ENCODE measurements around the gene CCT6B. TPM values are rescaled to one million over a fixed set of nuclear protein-coding genes. Genes with fewer than 3 reads are reported as not detected.

CCT6B gene
- total and polyA plus RNA-seq, 9 of the 15 experiments (the other 6 are each of a cell fraction or from before 2014, with no cell fraction given) = 0.25 to 0.91 (median 0.58) TPM

GRCh38 chr17:34961093-34961911 lies at the start of gene CCT6B, which contains the start of gene ZNF830 (continued):
- no peak for TF ChIP-seq ZNF395 (CRISPR knock-in tag; IDR thresholded peaks at IDR 0.05)
- no peak for TF ChIP-seq XRCC4 (IDR thresholded peaks at IDR 0.05; ENCODE audit: extremely low read depth, insufficient read depth, insufficient read length)
- TF ChIP-seq ZBTB40 (IDR thresholded peaks at IDR 0.05) = peak; percentile 96
- TF ChIP-seq ZBTB40 (CRISPR knock-in tag; IDR thresholded peaks at IDR 0.05) = no peak
- peak; percentile 96 for TF ChIP-seq ZBED1 (IDR thresholded peaks at IDR 0.05)
- peak in 1 of 2 experiments; percentile 91; a peak in 2 of 4 replicates for TF ChIP-seq HDAC1 (IDR thresholded peaks at IDR 0.05)
- TF ChIP-seq SRF (CRISPR knock-in tag; IDR thresholded peaks at IDR 0.05) = 0 out of 4 replicates have a peak, but pooled peaks of 1 of the 2 experiments have one; percentile 25
- TF ChIP-seq ZBTB7A (IDR thresholded peaks at IDR 0.05; ENCODE audit: borderline replicate concordance, control insufficient read depth, low read depth, low read length) = no peak
- TF ChIP-seq ZBTB43 (CRISPR knock-in tag; IDR thresholded peaks at IDR 0.05) = 0 out of 2 replicates have a peak, but pooled peaks have one; percentile 23
- peak; percentile 77; the same call in 1 of the 2 replicates for TF ChIP-seq CREB3L1 (IDR thresholded peaks at IDR 0.05; ENCODE audit: borderline replicate concordance, low read depth)
- peak; percentile 98 for TF ChIP-seq MTA1 (IDR thresholded peaks at IDR 0.05; ENCODE audit: borderline replicate concordance)
- peak in 1 of 2 experiments; percentile 69; a peak in 1 of 4 replicates for TF ChIP-seq KDM4B (IDR thresholded peaks at IDR 0.05; ENCODE audit: borderline replicate concordance in 2 of 2, low read depth in 1 of 2)
- TF ChIP-seq HDAC2 (IDR thresholded peaks at IDR 0.05) = peak; percentile 95
